NCI-H748 (cell line): Measurements from ENCODE around the gene OR5B12.
"Not testable (repeated sequence)": the region's sequence is repeated elsewhere in the genome, so short reads cannot be mapped to it uniquely, and the experiment has no call there.

Source experiments
- DNase-seq: peaks from one replicate; lab custom pipeline; 2025; ENCODE audit not compliant: unreplicated experiment; lab: John Stamatoyannopoulos, UW

OR5B12 gene

DNA sequence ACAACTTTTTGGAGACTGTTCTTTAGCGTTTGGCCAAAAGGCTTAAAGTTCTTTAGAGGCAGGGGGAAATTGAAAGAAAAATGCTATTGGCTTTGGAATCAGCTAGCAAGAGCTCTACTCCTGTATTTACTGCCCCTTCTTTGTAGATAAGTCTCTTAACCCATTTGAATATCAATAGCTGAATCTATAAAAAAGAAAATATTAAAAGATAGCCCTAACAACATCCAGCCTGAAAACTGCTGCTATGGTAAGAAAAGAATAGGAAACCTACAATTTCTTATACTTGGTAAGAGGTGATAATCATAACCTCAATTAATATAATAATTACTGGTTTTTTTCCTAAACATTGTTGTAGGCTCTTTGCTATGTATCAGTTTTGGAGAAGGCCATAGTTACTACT lies at the start of gene OR5B12:
Gene OR5B12 (minus strand): TSS at position 101 of the 400 bp plus-strand sequence. CDS start 2,085 bp downstream, outside the sequence.
- DNase-seq = no peak

DNA sequence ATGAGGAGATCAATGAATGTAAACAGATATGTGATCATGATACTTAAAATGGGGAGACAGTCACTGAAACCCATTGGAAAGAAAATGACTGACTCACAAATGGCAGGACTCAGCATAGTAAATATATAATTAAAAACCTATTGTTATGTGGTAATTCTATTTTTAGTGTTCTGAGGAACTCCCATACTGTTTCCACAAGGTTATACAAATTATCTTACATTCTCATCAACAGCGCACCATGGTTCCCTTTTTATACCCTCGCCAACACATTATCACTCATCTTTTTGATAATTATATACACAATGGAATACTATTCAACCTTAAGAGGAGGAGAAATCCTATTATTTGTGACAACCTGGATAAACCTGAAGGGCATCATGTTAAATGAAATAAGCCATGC lies 48.8 kb upstream of the OR5B12 start:
- DNase-seq = peak; percentile 60

- no peak for DNase-seq
Measured at GRCh38 chr11:58487170-58487569, 45.1 kb upstream of the OR5B12 start.

- no peak for DNase-seq
Measured at GRCh38 chr11:58485961-58486360, 43.9 kb upstream of the OR5B12 start.

DNA sequence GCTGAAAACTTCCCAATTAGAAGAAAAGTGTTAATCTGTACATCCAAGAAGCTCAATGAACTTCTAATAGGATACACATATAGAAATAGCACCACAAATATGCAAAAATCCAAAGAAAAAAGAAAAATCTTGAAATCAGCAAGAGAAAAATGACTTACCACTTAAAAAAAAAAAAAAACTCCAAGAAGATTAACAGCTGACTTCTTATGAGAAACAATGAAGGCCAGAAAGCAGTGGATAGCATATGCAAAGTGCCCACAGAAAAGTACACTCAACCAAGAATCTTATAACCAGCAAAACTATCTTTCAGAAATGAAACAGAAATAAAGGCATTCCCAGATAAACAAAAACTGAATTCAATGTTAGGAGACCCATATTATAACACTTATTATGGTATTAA lies 29.9 kb upstream of the OR5B12 start:
- DNase-seq = no peak

- no peak for DNase-seq
Measured at GRCh38 chr11:58466293-58466692, 24.3 kb upstream of the OR5B12 start.

- DNase-seq = no peak
Measured at GRCh38 chr11:58465690-58466089, 23.7 kb upstream of the OR5B12 start.

DNA sequence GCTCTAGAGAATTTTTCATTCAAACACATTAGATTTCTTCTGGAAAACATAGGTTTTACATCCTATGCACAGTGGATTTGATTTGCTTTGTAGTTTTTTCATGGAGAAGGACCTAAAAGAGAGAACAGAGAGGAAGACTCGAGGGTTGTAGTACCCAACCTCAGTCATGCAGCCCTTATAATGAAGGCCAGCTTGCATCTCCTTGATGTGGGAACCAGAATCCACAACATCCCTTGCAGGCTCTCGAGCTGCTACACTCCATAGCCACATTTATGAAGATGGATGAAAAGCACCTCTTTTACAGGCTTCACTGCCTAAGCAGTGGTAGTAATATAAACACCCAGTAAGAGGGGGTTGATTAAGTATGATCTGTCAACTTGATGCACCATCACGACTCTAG lies 9.5 kb upstream of the OR5B12 start:
- no peak for DNase-seq

DNA sequence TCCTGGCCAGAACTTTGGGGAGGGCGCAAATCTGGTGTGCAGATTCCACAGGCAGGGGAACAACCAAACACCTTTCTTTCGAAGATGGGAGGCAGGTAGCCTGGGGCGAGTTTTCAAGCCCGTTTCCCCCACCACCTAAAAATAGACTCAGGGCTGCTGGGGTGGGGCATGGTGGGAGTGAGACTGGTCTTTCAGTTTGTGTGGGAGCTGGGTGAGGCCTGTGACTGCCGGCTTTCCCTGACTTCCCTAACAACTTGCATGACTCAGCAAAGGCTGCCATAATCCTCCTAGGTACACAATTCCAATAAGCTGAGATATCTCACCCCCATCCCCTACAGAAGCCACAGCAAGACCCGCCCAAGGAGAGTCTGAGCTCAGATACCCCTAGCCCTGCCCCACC lies 4.3 kb upstream of the OR5B12 start:
- DNase-seq = no peak

DNA sequence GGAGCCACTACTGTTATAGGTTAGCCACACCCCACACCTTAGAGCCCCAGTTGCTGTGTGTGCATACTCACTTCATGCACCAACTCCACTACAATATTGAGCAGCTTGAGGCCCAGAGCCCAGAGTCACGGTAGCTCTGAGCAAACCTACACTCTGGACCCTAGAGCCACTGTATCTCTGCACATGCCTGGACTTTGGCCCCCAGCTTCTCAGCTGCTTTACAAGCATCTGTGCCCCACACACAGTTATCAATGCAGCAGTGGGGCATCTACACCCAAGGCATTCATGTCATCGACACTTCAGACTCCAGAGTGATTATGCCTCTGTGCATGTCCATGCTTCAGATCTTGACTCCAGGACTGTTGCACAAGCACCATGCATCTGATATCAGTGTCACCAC lies 2.3 kb upstream of the OR5B12 start:
- no peak for DNase-seq

DNA sequence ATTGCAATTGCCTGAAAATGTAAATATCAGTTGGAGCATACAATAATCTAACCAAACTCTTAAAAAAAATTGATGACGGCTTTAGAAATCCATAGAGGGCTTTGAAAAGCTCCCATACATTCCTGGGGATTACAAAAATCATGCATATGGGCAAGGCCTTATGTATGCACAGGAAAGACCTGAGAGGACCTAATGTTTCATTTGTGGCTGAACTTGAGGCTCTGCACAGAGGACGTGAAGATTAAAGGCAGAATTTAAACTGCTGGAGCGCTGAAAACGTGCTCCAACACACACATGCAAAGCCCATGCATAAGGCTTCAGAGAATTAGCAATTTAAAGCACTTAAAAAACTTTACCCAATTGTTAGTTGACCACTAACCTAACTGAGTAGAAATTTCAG lies 3.5 kb downstream of the OR5B12 start:
- DNase-seq = no peak

DNA sequence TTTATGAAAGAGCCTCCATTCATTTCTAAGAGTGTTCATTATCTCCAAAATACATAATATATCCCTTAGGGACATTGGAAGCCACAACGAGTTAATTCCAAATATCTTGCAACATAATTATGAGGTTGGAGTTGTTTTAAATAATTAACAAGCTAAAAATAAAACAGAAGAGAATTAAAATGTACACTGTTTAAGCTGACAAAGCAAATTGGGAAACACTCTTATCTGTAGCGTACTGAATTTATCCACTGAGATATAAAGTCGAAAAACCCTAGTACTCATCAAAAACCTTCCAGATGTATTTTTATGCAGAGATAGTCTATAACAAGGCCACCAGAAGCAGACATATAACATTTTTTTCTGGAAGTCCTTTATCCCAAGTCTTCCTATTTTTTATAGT lies 7.8 kb downstream of the OR5B12 start:
- no peak for DNase-seq

GRCh38 chr11:58433638-58434203 lies 8.3 kb downstream of the OR5B12 start:
- DNase-seq = no peak

DNA sequence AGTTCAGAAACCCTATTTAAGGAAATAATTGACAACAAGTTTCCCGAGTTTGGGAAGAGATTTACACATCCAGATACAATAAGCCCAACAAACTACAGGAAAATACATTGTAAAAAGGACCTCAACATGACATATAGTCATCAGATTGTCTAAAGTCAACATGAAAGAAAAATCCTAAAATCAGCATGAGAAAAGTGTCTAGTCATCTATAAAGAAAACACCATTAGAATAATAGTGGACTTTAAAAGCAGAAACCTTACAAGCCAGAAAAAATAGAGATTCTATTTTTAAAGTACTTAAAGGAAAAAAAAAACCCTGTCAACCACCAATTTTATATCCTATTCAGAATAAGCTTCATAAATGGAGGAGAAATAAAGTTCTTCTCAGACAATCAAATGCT lies 12.8 kb downstream of the OR5B12 start:
- DNase-seq = no peak

DNA sequence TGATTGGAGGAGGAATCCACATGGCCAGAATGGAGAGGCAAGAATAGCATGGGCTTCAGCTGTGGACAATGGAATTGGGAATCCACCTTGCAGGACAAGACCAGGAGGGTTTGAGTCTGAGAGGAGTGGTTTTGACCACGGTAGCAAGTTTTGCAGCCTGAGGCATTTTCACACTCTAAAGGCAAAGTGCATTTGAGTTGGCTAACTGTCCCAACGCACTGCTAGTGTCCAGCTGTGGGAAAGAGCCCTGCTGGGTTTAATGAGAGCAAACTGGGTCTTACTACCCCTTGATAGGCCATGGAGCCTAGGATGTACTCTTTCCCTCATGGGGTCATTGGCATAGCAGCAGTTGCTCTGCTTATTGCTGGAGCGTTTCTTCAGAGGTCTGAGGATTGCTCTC lies 14.0 kb downstream of the OR5B12 start, which contains the start of gene OR5B2:
Gene OR5B2 (minus strand): TSS at position 101 of the 400 bp plus-strand sequence. CDS start 4,860 bp downstream, outside the sequence.
- DNase-seq = no peak

GRCh38 chr11:58406774-58407173 lies 35.3 kb downstream of the OR5B12 start, which contains the start of gene OR5B3:
Gene OR5B3 (minus strand): TSS chr11:58406874. CDS start chr11:58403409, 3,465 bp downstream.
- DNase-seq = no peak

DNA sequence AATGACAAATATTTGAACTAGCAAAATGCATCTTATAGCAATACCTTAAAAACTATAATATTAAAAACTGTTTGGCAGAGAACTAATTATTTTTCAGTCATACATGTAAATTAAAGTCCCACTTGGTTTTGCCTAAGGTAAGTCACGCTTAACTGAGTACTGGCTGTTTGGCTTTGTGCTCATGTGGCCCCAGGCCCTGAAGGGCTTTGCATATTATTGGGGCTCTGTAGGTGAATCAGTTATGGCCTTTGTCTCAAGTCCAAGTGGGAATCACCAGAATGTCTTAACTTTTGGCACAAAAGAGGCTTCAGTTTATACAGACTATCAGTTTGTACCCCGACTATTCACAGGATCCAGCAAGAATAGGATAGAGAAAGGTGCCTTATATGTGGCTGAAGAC lies 42.4 kb downstream of the OR5B12 start:
- DNase-seq = not testable (repeated sequence)

DNA sequence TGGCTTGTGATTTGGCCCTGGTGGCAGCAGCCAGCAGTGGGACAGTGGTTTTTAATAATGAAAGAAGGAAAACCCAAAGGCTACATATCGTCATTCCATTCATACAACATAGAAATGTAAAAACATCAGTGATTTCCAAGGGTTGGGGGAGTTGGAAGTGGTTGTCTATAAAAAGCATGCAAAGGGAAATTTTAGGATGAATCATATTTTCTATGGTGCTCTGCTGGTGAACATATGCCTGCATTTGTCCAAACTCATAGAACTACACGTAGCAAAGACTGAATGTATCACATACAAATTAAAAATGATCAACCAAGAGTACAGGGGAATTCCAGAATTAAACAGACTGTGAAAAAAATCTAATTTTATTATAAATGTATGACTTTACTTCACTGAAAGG lies 46.5 kb downstream of the OR5B12 start:
- DNase-seq = no peak

DNA sequence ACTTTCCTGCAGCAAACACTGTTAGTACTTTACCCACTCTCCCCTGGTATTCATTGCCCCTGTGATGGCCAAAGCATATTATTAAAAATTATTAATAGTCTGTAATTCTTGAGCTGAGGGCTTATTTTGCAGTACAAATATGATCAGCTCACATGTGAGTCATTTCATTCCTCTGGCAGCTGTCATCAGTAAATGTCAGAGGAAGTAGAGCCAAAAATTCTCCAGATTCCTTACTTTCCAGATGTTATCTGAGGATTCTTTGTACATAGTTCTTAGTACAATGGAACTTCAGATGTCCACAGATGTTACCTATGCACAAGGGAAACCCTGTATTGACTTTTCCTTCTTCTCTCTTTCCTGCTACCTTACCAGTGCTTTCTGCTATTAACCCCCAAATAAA lies 47.8 kb downstream of the OR5B12 start:
- DNase-seq = no peak

DNA sequence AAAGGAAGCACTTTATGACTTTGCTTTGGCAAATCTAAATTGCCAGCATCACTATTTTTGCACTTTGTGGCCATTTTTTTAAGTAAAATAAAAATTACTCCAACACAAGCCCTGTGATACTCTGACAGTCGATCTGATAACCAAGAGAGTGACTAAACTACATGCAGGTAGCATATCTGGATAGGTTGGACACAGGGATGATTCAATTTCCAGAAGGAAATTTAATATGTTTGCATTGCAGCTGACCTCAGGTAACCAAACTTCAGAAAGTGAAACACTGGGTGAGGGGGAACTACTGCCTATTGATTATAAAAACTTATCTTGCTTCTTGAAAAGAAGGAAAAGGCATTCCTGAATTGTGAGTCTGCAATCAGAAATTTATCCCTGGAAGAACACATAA lies 49.3 kb downstream of the OR5B12 start:
- DNase-seq = no peak

DNA sequence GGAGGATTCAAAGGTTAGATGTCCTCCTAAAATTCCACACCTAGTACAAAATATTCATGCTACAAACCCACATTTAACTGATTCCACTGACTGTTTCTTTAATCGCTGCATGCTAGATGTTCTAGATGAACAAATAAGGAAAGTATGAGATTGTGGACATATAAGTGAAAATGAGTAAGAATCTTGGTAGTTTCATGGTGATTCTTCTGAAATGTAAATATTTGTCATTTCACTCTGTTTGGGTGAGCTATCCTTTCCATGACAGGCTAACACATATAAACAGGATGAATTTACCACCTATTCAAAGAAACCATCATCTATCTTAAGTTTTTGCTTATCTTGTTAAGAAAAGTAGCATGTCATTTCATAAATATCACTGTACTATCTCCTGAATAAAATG lies 50.2 kb downstream of the OR5B12 start:
- no peak for DNase-seq

DNA sequence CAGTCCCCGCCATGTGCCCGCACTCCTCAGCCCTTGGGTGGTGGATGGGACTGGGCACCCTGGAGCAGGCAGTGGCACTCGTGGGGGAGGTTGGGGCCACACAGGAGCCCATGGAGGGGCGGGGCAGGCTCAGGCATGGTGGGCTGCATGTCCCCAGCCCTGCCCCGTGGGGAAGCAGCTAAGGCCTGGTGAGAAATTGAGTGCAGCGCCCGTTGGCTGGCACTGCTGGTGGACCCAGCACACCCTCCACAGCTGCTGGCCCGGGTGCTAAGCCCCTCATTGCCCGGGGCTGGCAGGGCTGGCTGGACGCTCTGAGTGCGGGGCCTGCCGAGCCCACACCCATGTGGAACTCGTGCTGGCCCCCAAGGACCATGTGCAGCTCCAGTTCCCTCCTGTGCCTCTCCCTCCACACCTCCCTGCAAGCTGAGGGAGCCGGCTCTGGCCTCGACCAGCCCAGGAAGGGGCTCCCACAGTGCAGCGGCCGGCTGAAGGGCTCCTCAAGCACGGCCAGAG lies 51.4 kb downstream of the OR5B12 start:
- no peak for DNase-seq
